ENCODE measurements around the gene NKAIN4.

Gene NKAIN4

GRCh38 chr20:63287697-63288580, 33.7 kb upstream of the NKAIN4 start:
- no peak for DNase-seq (ENCODE audit: low spot score)

- no peak for DNase-seq (ENCODE audit: low spot score)
Observed at GRCh38 chr20:63286781-63287696, 32.8 kb upstream of the NKAIN4 start.

- DNase-seq (ENCODE audit: low spot score): no peak
Observed at GRCh38 chr20:63285636-63286615, 31.7 kb upstream of the NKAIN4 start.

- no peak for DNase-seq (ENCODE audit: low spot score)
Observed at GRCh38 chr20:63284981-63285524, 30.8 kb upstream of the NKAIN4 start.

GRCh38 chr20:63284544-63284949, 30.3 kb upstream of the NKAIN4 start:
- no peak for DNase-seq (ENCODE audit: low spot score)

- DNase-seq (ENCODE audit: low spot score): no peak
Observed at GRCh38 chr20:63284083-63284440, 29.8 kb upstream of the NKAIN4 start.

GRCh38 chr20:63283397-63284082, 29.3 kb upstream of the NKAIN4 start:
- DNase-seq (ENCODE audit: low spot score): no peak

GRCh38 chr20:63282946-63283345, 28.7 kb upstream of the NKAIN4 start:
- DNase-seq (ENCODE audit: low spot score): no peak

- DNase-seq (ENCODE audit: low spot score): no peak
Observed at GRCh38 chr20:63281742-63282665, 27.7 kb upstream of the NKAIN4 start.

- no peak for DNase-seq (ENCODE audit: low spot score)
Observed at GRCh38 chr20:63280929-63281545, 26.8 kb upstream of the NKAIN4 start.

- no peak for DNase-seq (ENCODE audit: low spot score)
Observed at GRCh38 chr20:63280371-63280770, 26.1 kb upstream of the NKAIN4 start.

GRCh38 chr20:63279931-63280330, 25.7 kb upstream of the NKAIN4 start:
- DNase-seq (ENCODE audit: low spot score): no peak

GRCh38 chr20:63278661-63279060, 24.4 kb upstream of the NKAIN4 start:
- DNase-seq (ENCODE audit: low spot score): no peak

GRCh38 chr20:63277466-63278272, 23.4 kb upstream of the NKAIN4 start:
- no peak for DNase-seq (ENCODE audit: low spot score)

- no peak for DNase-seq (ENCODE audit: low spot score)
Observed at GRCh38 chr20:63276956-63277355, 22.7 kb upstream of the NKAIN4 start.

- no peak for DNase-seq (ENCODE audit: low spot score)
Observed at GRCh38 chr20:63275825-63276224, 21.6 kb upstream of the NKAIN4 start.

- DNase-seq (ENCODE audit: low spot score): no peak
Observed at GRCh38 chr20:63274381-63275228, 20.3 kb upstream of the NKAIN4 start.

Measured in Ammon's horn (tissue), 1 donor.